Keratinocyte (primary cell): ENCODE data around the gene DNAJB8. TPM values are rescaled to one million over a fixed set of nuclear protein-coding genes. Genes with fewer than 3 reads are reported as not detected.

ENCODE experiments used
- DNase-seq: peaks from one replicate; pipeline ENCODE4 v3.0.0-alpha.2; 2011; ENCODE audit warnings: low read depth, missing footprints, low spot score
- FAIRE-seq: peaks from 2 replicates; lab custom pipeline; 2011; peaks lifted over from hg19 to GRCh38; lab: Jason Lieb, UNC
- H2AFZ ChIP-seq: 2 replicates; pipeline ENCODE4 v1.6.0; 2012; ENCODE audit warnings: low read length, control low read depth, inconsistent platforms; ENCODE audit not compliant: control insufficient read depth
- H3K27ac ChIP-seq: 2 replicates; pipeline ENCODE4 v1.5.1; 2011; ENCODE audit warnings: low read length; ENCODE audit not compliant: control insufficient read depth, insufficient read depth
- H3K27me3 ChIP-seq: 3 replicates; pipeline ENCODE4 v1.6.0; 2011; ENCODE audit warnings: low read length; ENCODE audit not compliant: control insufficient read depth, insufficient read depth; ENCODE audit errors: extremely low read depth
- H3K36me3 ChIP-seq, 2 experiments: 2 replicates in 1 of 2; 3 replicates in 1 of 2; pipeline ENCODE4 v1.5.1; 2011; ENCODE audit warnings: low read length in 2 of 2, mild to moderate bottlenecking in 1 of 2; ENCODE audit not compliant: control insufficient read depth in 2 of 2, insufficient read depth in 2 of 2; ENCODE audit errors: extremely low read depth in 1 of 2
- H3K4me1 ChIP-seq: 3 replicates; pipeline ENCODE4 v1.5.1; 2011; ENCODE audit warnings: low read length; ENCODE audit not compliant: control insufficient read depth, insufficient read depth; ENCODE audit errors: extremely low read depth
- H3K4me2 ChIP-seq: 3 replicates; pipeline ENCODE4 v1.6.0; 2011; ENCODE audit warnings: low read depth, low read length; ENCODE audit not compliant: control insufficient read depth, insufficient read depth; ENCODE audit errors: extremely low read depth
- H3K4me3 ChIP-seq, 3 experiments: fragments of 200-600 bp in 1 of 3; sonication (generic) in 1 of 3; 2 replicates in 2 of 3; 3 replicates in 1 of 3; pipeline ENCODE4 v1.5.1; 2011 to 2016; ENCODE audit warnings: low read length in 3 of 3, mild to moderate bottlenecking in 3 of 3, control low read depth in 2 of 3, inconsistent platforms in 1 of 3, low read depth in 1 of 3, mixed read lengths in 1 of 3, mixed run types in 1 of 3, moderate library complexity in 1 of 3; ENCODE audit not compliant: control insufficient read depth in 2 of 3, insufficient read depth in 2 of 3; ENCODE audit errors: extremely low read depth in 1 of 3
- H3K79me2 ChIP-seq: 2 replicates; pipeline ENCODE4 v1.6.0; 2012; ENCODE audit warnings: low read length; ENCODE audit not compliant: control insufficient read depth, insufficient read depth
- H3K9ac ChIP-seq: 3 replicates; pipeline ENCODE4 v1.6.0; 2011; ENCODE audit warnings: low read length; ENCODE audit not compliant: control insufficient read depth, insufficient read depth; ENCODE audit errors: extremely low read depth
- H3K9me1 ChIP-seq: 3 replicates; pipeline ENCODE4 v1.6.0; 2011; ENCODE audit warnings: low read length; ENCODE audit not compliant: control insufficient read depth, insufficient read depth; ENCODE audit errors: extremely low read depth
- H3K9me3 ChIP-seq: 2 replicates; pipeline ENCODE4 v1.5.1; 2012; ENCODE audit warnings: low read depth, low read length; ENCODE audit not compliant: control insufficient read depth
- H4K20me1 ChIP-seq: 3 replicates; pipeline ENCODE4 v1.6.0; 2011; ENCODE audit warnings: low read length; ENCODE audit not compliant: control insufficient read depth, insufficient read depth; ENCODE audit errors: extremely low read depth
- EZH2 ChIP-seq: IDR thresholded peaks from one replicate; pipeline ENCODE4 v1.6.1; 2012; ENCODE audit warnings: inconsistent platforms, mild to moderate bottlenecking, low read length, moderate library complexity
- dilution Hi-C: fragments of 300-500 bp; cut with MboI; formaldehyde crosslinking; loops from one replicate; pipeline ENCODE4 v1.7.0; 2020; ENCODE audit warnings: low sequenced_read_pairs; ENCODE audit not compliant: extremely low pct_ligation_motif_present
- polyA plus RNA-seq, 5 experiments: library from polyadenylated mRNA; depleted of rRNA in 3 of 5; stranded (reverse) in 3 of 5; stranded (forward) in 1 of 5; unstranded in 1 of 5; fragments of >200 nt; gene quantifications; 1 replicate in 1 of 5; 2 replicates in 3 of 5; 3 replicates in 1 of 5; pipeline versions ENCODE4 v1.2.1 to v1.2.3, GENCODE V29; 2011 to 2012; ENCODE audit warnings: missing spikeins in 2 of 5, low read depth in 1 of 5, low replicate concordance in 1 of 5
- TF ChIP-seq, protein P1 (sequence below), 3 experiments: IDR thresholded peaks in 1 of 3; conservative IDR thresholded peaks in 1 of 3; optimal IDR thresholded peaks in 1 of 3; 2 replicates in 2 of 3; 3 replicates in 1 of 3; pipeline versions ENCODE3 to v1.5.1; 2011; ENCODE audit warnings: low read length in 3 of 3, mild to moderate bottlenecking in 3 of 3, moderate library complexity in 2 of 3, control low read depth in 1 of 3, inconsistent platforms in 1 of 3; ENCODE audit not compliant: insufficient read depth in 2 of 3; ENCODE audit errors: extremely low read depth in 1 of 3

DNAJB8 gene
- polyA plus RNA-seq, 1 donor (not counting 4 experiments of a cell fraction or from before 2014, with no cell fraction given) = not detected

DNA sequence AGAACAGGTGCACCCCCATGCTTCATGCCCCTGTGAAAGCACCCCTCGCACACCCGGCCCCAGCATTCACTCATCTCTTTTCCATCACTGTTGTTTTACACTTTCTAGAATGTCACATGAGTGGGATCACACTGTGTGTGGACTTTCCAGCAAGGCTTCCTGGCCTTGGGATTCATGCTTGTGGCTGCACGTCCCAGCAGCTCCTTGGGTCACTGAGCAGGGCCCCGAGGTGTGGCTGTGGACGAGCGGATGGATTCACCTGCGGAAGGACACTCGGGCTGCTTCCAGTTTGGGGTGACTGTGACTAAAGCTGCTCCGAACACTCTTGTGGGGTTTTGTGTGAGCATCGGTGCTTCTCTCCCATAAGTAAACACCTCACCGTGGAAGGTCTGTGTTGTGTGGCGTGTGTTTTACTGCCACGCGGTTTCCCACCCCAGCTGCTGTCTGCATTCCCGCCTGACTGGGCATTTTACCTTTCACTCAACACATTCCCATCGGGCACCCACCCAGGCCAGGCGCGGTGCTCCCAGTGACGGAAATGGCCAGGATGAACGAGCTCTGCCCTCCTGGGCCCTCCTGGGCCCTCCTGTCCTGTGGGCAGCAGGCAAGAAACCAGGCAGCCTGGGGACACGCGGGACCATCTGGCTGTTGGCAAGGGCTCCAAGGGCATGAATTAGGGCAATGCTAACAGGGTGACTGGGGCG lies 41.4 kb downstream of the DNAJB8 start:
- TF ChIP-seq EZH2 = no peak
- TF ChIP-seq, protein P1, sequence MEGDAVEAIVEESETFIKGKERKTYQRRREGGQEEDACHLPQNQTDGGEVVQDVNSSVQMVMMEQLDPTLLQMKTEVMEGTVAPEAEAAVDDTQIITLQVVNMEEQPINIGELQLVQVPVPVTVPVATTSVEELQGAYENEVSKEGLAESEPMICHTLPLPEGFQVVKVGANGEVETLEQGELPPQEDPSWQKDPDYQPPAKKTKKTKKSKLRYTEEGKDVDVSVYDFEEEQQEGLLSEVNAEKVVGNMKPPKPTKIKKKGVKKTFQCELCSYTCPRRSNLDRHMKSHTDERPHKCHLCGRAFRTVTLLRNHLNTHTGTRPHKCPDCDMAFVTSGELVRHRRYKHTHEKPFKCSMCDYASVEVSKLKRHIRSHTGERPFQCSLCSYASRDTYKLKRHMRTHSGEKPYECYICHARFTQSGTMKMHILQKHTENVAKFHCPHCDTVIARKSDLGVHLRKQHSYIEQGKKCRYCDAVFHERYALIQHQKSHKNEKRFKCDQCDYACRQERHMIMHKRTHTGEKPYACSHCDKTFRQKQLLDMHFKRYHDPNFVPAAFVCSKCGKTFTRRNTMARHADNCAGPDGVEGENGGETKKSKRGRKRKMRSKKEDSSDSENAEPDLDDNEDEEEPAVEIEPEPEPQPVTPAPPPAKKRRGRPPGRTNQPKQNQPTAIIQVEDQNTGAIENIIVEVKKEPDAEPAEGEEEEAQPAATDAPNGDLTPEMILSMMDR (optimal IDR thresholded peaks at IDR 0.05 in 1 of 3, IDR thresholded peaks at IDR 0.05 in 1 of 3, conservative IDR thresholded peaks at IDR 0.05 in 1 of 3; ENCODE audit: extremely low read depth in 1 of 3, insufficient read depth in 2 of 3, low read length in 3 of 3) = no peak
- Histone ChIP-seq H3K36me3 (no peaks in the 10 kb centered on the region), H3K27me3 (peaks cover 13% of the 10 kb centered on the region), H3K27ac (no peak overlapping the region), H3K9ac (no peak overlapping the region), H3K4me3 (no peak overlapping the region), H3K4me2 (no peak overlapping the region), H3K9me1 (no peaks in the 10 kb centered on the region), H3K79me2 (no peaks in the 10 kb centered on the region), H2AFZ (no peak overlapping the region), H3K9me3 (no peaks in the 10 kb centered on the region), H4K20me1 (peaks cover 3% of the 10 kb centered on the region), H3K4me1 (no peaks in the 10 kb centered on the region)
- DNase-seq (no peak), FAIRE-seq (no peak)
- dilution Hi-C loops = no loop called here

DNA sequence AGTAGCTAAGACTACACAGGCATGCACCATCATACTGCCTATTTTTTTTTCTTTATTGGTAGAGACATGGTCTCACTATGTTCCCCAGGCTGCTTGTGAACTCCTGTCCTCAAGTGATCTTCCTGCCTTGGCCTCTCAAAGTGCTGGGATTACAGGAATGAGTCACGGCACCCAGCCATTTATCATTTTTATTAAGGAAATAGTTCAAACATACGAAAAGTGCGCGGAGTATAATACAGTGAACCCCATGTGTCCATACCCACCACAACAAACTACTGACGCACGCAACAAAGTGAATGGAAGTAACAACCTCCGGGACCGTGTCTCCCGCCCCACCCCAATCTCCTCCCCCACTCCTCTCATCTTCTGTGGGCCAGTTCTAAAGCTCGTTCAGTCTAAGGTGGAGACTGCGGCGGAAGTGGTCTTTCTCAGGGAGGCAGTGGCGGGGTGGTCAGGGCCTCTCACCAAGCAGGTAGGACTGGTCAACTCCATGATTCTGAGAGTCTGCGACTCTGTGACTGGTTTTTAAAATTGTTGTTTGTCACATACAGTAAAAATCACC lies 42.1 kb downstream of the DNAJB8 start:
- Histone ChIP-seq H3K4me1 (no peaks in the 10 kb centered on the region), H3K4me2 (no peak overlapping the region), H3K27ac (no peak overlapping the region), H3K9me3 (no peaks in the 10 kb centered on the region), H3K4me3 (no peak overlapping the region), H3K9me1 (no peaks in the 10 kb centered on the region), H3K27me3 (peaks cover 6% of the 10 kb centered on the region), H4K20me1 (peaks cover 3% of the 10 kb centered on the region), H3K9ac (no peak overlapping the region), H3K36me3 (no peaks in the 10 kb centered on the region), H3K79me2 (no peaks in the 10 kb centered on the region), H2AFZ (no peak overlapping the region)
- dilution Hi-C loops = no loop called here
- FAIRE-seq (no peak), DNase-seq (no peak)
- TF ChIP-seq, protein P1 (optimal IDR thresholded peaks at IDR 0.05 in 1 of 3, IDR thresholded peaks at IDR 0.05 in 1 of 3, conservative IDR thresholded peaks at IDR 0.05 in 1 of 3; ENCODE audit: extremely low read depth in 1 of 3, insufficient read depth in 2 of 3, low read length in 3 of 3) = no peak
- TF ChIP-seq EZH2 = no peak
